Prostate gland (tissue), 2 donors: ENCODE data around the gene PTGDS.

Experiments
- CTCF ChIP-seq, 4 experiments: fragments of 200-600 bp in 2 of 4; fragments of 450-650 bp in 2 of 4; sonication (generic) in 2 of 4; IDR thresholded peaks; 1 replicate in 3 of 4; 2 replicates in 1 of 4; pipeline ENCODE4 v1.5.1; 2016 to 2019; ENCODE audit warnings: antibody characterized with exemption in 4 of 4, mild to moderate bottlenecking in 2 of 4, moderate library complexity in 2 of 4
- POLR2A ChIP-seq: fragments of 450-650 bp; IDR thresholded peaks from one replicate; pipeline ENCODE4 v1.6.1; 2016; ENCODE audit warnings: antibody characterized with exemption, mild to moderate bottlenecking
- POLR2AphosphoS5 ChIP-seq: sonication (generic); formaldehyde crosslinking; IDR thresholded peaks from one replicate; pipeline ENCODE4 v1.6.1; 2017; ENCODE audit warnings: antibody characterized with exemption

GRCh38 chr9:136947028-136947891 lies 30.0 kb upstream of the PTGDS start:
- TF ChIP-seq CTCF (IDR thresholded peaks at IDR 0.05) (no peak), POLR2AphosphoS5 (no peak), POLR2A (no peak)
